HG02885 (cell line): ENCODE data around the gene OPRPN.

ENCODE experiments used
- ATAC-seq: cut with Tn5 transposase; IDR thresholded peaks from one replicate; pipeline ENCODE4 v1.9.1; 2021; ENCODE audit warnings: mild to moderate bottlenecking; ENCODE audit not compliant: unreplicated experiment, poor library complexity

Gene OPRPN

GRCh38 chr4:70452946-70453345, 55.2 kb downstream of the OPRPN start:
- ATAC-seq, result no peak
